NB4 (cell line): Measurements from ENCODE around the gene CISD2.

Experiments used
- CTCF ChIP-seq: IDR thresholded peaks from one replicate; pipeline ENCODE4 v1.5.1; 2012; ENCODE audit warnings: low read depth, low read length
- MAX ChIP-seq: IDR thresholded peaks from 2 replicates; pipeline ENCODE4 v1.6.1; 2011; ENCODE audit warnings: low read depth, low read length
- MYC ChIP-seq: IDR thresholded peaks from 2 replicates; pipeline ENCODE4 v1.6.1; 2011; ENCODE audit warnings: low read depth, low read length
- POLR2A ChIP-seq: IDR thresholded peaks from 2 replicates; pipeline ENCODE4 v1.6.1; 2011; ENCODE audit warnings: mild to moderate bottlenecking; ENCODE audit not compliant: insufficient read length; ENCODE audit errors: extremely low read depth

- TF ChIP-seq CTCF (no peak), POLR2A (no peak), MAX (no peak), MYC (no peak)
Observed at GRCh38 chr4:102825261-102826091, 43.3 kb upstream of the CISD2 start.
